Activated naive CD4-positive, alpha-beta T cell (primary cell): Measurements from ENCODE around the gene STAB2.

Source experiments
- DNase-seq, 4 experiments: peaks; one replicate each; lab custom pipeline; 2025; lab: John Stamatoyannopoulos, UW

Gene STAB2

DNA sequence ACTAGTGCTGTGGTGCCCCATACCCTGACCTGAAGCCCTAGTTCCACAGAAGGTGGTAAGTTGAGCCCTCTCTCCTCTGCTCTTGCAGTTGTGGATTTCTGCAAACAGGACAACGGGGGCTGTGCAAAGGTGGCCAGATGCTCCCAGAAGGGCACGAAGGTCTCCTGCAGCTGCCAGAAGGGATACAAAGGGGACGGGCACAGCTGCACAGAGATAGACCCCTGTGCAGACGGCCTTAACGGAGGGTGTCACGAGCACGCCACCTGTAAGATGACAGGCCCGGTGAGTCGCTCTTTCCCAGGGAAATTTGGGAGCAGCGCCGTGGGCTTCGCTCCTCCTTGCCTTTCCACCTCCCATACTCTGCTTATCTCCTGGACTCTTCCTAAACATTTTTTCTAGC, 161.8 kb downstream of the STAB2 start:
- DNase-seq = no peak

GRCh38 chr12:103751171-103751570, 164.1 kb downstream of the STAB2 start:
- DNase-seq = no peak

GRCh38 chr12:103751600-103751999, 164.5 kb downstream of the STAB2 start:
- no peak for DNase-seq

- DNase-seq = no peak
Measured at GRCh38 chr12:103755425-103755824, 168.4 kb downstream of the STAB2 start.

GRCh38 chr12:103756443-103756842, 169.4 kb downstream of the STAB2 start:
- DNase-seq = no peak

DNA sequence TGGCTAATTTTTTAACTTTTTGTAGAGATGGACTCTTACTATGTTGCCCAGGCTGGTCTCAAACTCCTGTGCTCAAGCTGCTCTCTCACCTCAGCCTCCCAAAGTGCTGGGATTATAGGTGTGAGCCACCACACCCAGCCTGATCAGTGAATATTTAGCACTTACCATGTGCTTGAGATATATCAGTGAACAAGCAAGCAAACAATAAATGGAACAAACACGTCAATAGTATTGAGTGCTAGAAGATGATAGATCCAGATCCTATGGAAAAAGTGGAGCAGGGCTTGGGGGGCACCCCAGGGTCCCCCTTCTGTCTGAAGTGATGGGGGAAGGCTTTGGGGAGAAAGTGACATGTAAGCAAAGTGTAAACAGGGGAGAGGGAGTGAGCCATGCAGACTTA, 170.2 kb downstream of the STAB2 start:
- DNase-seq = no peak

DNA sequence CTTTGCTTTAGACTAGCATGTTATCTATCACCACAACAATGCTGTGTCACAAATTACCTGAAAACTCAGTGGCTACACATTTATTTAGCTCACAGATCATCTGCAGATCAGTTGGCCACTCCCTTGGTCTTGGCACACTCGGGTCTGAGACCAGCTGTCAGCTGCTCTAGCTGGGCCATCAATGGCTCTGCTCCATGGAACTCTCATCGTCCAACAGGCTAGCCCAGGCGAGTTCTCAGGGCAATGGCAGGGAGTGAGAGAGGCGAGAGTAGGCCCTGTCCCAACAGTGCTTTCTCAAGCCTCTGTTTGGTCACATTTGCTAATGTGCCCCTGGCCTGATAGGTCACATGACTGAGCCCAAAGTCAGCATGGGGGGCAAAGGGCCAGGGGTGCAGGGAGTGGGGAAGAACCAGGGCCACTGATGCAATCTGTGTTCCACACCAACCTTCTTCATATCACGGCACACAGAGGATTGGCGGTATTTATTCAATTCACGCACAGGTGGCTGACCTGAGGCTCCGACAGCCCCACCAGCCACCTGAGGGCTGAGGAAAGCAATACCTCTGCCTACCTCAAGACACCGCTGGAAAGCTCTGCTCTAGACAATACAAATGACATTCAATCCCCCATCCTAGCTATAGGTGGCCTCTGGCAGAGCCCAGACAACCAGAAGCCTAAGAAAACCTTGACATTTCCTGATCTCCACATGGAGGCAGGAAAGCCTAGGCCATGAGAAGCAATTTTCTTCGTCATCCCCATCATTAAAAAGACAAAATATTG, 171.4 kb downstream of the STAB2 start:
- no peak for DNase-seq

DNA sequence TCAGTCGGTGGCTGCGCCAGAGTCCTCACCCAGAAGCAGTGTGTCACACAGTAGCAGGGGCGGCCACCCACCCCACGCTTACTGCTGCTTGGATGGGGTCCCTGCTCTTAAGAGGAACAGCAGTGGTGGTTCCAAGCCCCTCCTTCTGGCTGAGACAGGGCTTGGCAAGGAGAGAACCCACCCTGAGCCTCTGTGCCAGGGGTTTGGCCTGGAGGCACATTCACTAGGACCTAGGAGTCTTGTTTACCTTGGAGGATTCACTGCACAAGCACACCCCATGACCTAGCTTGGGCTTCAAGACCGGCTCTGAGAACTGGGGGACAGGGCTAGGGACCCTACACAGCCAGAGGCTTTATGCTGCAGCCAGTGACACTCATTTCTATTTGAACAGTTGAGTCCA, 175.4 kb downstream of the STAB2 start:
- no peak for DNase-seq

- no peak for DNase-seq
Measured at GRCh38 chr12:103765322-103765721, 178.2 kb downstream of the STAB2 start.

DNA sequence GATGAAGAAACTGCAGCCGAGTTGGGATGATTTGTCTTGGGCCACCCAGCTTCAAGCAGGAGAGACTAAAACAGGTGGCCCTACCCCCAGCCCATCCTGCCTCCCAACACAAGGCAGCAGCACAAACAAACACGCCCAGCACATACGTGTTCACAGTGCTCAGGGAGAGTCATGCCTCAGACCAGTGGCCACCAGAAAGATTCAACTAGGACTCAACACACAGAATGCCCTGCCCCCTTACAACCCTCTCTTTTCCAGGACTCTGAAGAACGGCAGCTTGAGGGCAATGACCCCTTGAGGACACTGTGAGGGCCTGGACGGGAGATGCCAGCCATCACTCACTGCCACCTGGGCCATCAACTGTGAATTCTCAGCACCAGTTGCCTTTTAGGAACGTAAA, 179.0 kb downstream of the STAB2 start:
- no peak for DNase-seq

- DNase-seq = no peak
Measured at GRCh38 chr12:103768467-103769123, 181.5 kb downstream of the STAB2 start.

GRCh38 chr12:103769240-103769945, 182.3 kb downstream of the STAB2 start:
- DNase-seq = no peak

DNA sequence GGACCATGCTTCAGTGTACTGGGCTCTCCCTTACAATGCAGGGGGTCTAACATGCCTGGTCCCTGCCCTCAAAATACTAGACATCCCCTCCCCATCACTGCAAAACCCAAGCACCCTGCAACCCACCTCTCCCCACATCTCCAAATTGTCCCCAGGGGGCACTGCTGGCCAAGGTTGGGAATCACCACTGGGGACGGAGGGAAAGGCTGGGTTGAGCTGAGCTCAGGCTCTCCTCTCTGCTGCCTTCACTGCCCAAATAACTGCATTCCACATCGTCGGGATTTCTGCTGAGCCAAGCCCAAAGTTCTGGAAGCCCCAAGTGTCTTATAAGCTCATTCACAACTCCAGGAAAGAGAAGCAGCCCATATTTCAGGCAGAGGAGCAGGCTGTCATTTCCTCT, 184.4 kb downstream of the STAB2 start:
- no peak for DNase-seq

GRCh38 chr12:103772367-103773108, 185.5 kb downstream of the STAB2 start:
- no peak for DNase-seq

GRCh38 chr12:103773109-103773910, 186.2 kb downstream of the STAB2 start:
- no peak for DNase-seq

DNA sequence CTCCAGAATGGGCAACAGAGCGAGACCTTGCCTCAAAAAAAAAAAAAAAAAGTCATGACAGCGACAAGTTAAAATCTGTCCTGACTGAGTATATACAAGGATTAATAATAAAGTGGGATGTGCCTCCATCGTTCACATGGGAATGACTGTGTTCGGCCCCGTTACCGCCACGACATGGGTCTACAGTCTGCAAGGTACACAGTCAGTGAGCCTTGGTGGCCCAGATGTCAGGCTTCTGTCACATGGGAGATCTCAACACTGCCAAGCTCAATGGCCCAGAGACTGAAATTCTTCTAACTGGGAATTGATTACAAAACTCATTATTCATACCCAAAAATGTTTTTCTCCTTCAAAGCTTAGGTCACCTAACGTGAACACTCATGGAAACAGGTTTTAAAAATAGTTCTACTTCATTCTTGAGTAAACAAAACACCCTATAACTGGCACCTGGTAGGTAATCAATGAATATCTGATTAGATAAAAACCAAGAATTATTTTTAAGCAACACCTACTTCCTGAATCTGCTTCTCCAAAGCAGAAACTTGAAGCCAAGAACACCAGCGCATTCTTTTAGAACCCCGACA, 188.0 kb downstream of the STAB2 start:
- DNase-seq = no peak

DNA sequence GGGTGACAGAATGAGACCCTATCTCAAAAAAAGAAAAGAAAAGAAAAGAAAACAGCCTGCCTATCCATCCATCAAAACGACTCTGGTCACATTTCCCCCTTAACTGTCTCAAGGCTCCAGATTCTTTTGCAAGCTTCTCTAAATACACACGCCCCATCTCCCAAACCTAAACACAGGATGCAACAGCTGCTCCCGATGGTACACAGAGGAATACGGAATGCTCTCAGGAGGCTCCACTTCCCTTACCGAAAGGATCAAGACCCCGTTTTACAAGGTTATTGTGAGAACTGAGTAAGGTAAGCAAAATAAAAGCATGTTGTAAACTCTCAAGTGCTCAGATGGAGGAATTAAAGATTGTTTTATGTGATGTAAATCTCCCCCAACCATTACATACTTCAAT, 191.7 kb downstream of the STAB2 start:
- DNase-seq = no peak

DNA sequence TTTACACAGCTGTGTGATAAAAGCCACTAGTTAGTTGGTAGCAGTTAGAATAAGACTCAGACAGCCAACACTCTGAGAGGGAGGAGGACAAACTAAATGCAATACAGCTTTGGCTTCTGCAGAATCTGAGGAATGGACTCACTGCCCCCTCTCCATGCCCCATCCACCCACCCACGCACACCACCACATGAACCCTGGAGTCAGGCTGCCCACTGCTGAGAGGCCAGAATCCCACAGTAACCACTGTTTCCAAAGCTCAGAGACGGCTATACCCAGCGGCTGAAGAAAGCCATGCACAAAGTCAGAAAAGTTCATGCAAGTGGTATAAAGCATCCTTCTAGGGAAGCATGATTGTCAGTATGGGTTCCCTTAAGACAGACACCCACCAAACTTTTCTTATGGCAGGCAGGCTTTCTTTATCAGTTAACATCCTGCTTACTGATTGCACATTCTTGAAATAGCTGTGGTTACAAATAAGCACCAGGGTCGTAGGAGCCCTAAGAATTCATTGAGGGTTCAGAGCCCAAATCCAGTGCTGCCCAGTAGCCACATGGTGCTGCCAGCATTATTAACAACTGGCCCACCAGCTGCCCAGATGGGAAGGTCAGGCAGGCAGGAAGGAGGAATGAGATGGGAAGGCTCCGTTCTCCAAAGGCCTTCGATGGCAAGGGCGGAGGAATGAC, 192.5 kb downstream of the STAB2 start:
- DNase-seq = no peak

- no peak for DNase-seq
Measured at GRCh38 chr12:103780093-103780440, 193.0 kb downstream of the STAB2 start.

- DNase-seq = no peak
Measured at GRCh38 chr12:103780992-103781391, 193.9 kb downstream of the STAB2 start.

DNA sequence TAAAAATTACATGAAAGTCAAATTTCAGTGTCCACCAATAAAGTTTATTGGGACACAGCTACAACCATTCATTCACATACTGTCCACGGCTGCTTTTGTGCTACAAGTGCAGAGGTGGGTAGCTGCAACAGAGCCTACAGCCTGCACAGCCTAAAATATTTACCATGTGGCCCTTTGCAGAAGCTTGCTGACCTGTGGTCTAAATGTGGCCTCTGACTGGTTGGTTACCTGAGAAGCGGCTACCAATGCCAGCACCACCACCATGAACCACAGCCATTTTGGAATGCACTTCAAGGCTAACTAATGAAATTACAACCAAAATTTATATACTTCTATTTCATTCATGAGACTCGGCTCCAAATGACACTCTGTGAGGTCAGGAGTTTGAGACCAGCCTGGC, 195.3 kb downstream of the STAB2 start:
- DNase-seq = no peak
